Cardiac septum (tissue), 1 donor: Measurements from ENCODE around the gene URAD. TPM values are rescaled to one million over a fixed set of nuclear protein-coding genes. Genes with fewer than 3 reads are reported as not detected.

ENCODE experiments used
- total RNA-seq: library from RNA; stranded (reverse); fragmentation: NEBNext Ultra II Directional; extraction: Animal tissue kit (Norgen Biotek cat#: 25700); gene quantifications from one replicate; pipeline ENCODE4 v1.2.1, GENCODE V29; 2021
- donor health status: DM: no; HTN: no; CAD: no.

Gene URAD
- total RNA-seq, 1 donor from 2014 or later, result not detected

Other genes with a start within 250 kb of the URAD start
- not detected for gene GSX1, start 196.2 kb downstream of the URAD start, total RNA-seq
- gene PDX1, start 68.7 kb downstream of the URAD start, total RNA-seq, result not detected
- not detected for gene CDX2, start 19.4 kb downstream of the URAD start, total RNA-seq
- 0.05 TPM for gene FLT3, start 111.9 kb upstream of the URAD start, total RNA-seq
- gene PAN3, start 149.9 kb upstream of the URAD start, total RNA-seq, result 12.7 TPM